ENCODE data around the gene HOXB2.

HOXB2 gene

DNA sequence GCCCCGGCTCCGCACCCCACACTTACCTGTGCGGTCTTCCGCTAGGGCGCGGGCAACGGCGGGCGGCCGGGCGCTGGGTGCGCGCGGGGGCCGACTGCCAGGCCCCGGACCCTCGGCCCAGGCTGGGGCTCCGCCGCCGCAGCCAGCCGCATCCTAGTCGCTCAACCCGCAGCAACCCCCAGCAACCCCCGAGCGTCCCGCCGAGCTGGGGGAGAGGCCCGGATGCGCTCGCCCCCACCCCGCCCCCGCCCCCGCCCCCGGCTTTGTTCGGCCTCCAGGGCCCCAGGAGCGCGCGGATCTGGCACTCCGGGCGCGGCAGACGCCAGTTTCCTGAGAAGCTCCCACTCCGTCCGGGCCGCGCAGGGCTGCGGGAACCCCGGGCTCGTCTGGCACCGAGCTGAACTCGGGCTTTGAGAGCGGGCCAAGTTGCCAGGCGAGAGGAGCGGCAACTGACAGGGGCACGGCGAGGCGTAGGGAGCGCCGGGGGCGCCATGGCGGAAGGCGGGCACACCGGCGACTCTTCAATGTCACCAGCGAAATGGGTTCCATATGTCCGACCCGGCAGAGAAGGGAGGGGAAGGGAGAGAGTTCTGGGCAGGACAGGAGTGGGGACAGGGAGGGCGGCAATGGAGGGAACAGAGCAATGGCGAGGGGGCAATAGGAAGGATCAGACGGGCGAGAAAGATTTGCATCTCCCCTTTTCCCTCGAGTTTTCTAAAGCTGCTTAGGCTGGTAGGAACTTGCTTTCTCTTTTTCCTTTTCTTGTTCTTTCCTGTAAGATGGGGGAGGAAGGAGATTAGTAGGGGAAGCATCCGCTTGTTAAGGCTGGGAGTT is 19.5 kb upstream of the HOXB2 start:
- H3K4me2 ChIP-seq (ENCODE audit: low read depth, low read length, poor library complexity, severe bottlenecking): no peak overlapping the region
- no peak overlapping the region for H3K27ac ChIP-seq (ENCODE audit: low read depth, low read length)
- no peak overlapping the region for H3K4me3 ChIP-seq (ENCODE audit: insufficient read depth, low read length, poor library complexity, severe bottlenecking)

DNA sequence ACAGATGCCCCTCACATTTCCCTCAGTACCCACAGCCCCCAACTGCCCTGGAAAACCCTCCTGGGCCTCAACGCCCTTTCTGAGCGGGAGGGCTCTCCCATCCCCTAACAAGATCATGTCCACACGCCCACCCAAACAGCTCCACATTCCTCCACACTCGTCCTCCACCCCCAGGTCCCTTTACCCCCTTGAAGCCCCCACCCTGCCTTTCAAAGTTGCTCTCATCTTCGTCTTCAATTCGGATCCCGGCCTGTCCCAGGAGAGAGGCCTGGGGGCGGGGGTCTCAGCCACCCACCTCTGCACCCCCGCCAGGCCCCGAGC is 18.9 kb upstream of the HOXB2 start:
- TF ChIP-seq CTCF (IDR thresholded peaks at IDR 0.05; ENCODE audit: insufficient read depth, low read length, poor library complexity, severe bottlenecking) (no peak), EZH2phosphoT487 (conservative IDR thresholded peaks at IDR 0.05; ENCODE audit: low read length) (no peak)
- Histone ChIP-seq H2AFZ (ENCODE audit: low read depth, low read length, severe bottlenecking) (no peak overlapping the region), H3K9me3 (ENCODE audit: insufficient read depth, low read length) (no peaks in the 10 kb centered on the region), H3K9ac (ENCODE audit: low read length) (no peak overlapping the region), H3K9me2 (replicated peaks; ENCODE audit: insufficient read depth, low read length) (no peaks in the 10 kb centered on the region), H3K27me3 (ENCODE audit: low read length) (no peaks in the 10 kb centered on the region), H3K27ac (ENCODE audit: low read depth, low read length) (no peak overlapping the region), H3K4me3 (ENCODE audit: insufficient read depth, low read length, poor library complexity, severe bottlenecking) (no peak overlapping the region), H3K36me3 (ENCODE audit: low read length) (no peaks in the 10 kb centered on the region), H4K20me1 (ENCODE audit: low read depth, low read length) (no peaks in the 10 kb centered on the region), H3K79me2 (ENCODE audit: insufficient read depth, low read length) (no peaks in the 10 kb centered on the region), H3K4me2 (ENCODE audit: low read depth, low read length, poor library complexity, severe bottlenecking) (no peak overlapping the region), H3F3A (ENCODE audit: insufficient read depth) (no peaks in the 10 kb centered on the region)

More for the DNA sequence above, 19.5 kb upstream of the HOXB2 start:
- H3F3A ChIP-seq (ENCODE audit: insufficient read depth): no peaks in the 10 kb centered on the region
- no peak overlapping the region for H2AFZ ChIP-seq (ENCODE audit: low read depth, low read length, severe bottlenecking)
- H3K79me2 ChIP-seq (ENCODE audit: insufficient read depth, low read length): no peaks in the 10 kb centered on the region
- H3K27me3 ChIP-seq (ENCODE audit: low read length): no peaks in the 10 kb centered on the region
- TF ChIP-seq CTCF (IDR thresholded peaks at IDR 0.05; ENCODE audit: insufficient read depth, low read length, poor library complexity, severe bottlenecking) (no peak), EZH2phosphoT487 (conservative IDR thresholded peaks at IDR 0.05; ENCODE audit: low read length) (no peak)
- H3K9me3 ChIP-seq (ENCODE audit: insufficient read depth, low read length): no peaks in the 10 kb centered on the region
- no peaks in the 10 kb centered on the region for H3K9me2 ChIP-seq (replicated peaks; ENCODE audit: insufficient read depth, low read length)
- H3K9ac ChIP-seq (ENCODE audit: low read length): no peak overlapping the region
- H3K36me3 ChIP-seq (ENCODE audit: low read length): no peaks in the 10 kb centered on the region
- H4K20me1 ChIP-seq (ENCODE audit: low read depth, low read length): no peaks in the 10 kb centered on the region

- H4K20me1 ChIP-seq (ENCODE audit: low read depth, low read length): no peaks in the 10 kb centered on the region
- no peaks in the 10 kb centered on the region for H3K79me2 ChIP-seq (ENCODE audit: insufficient read depth, low read length)
- H3K9me3 ChIP-seq (ENCODE audit: insufficient read depth, low read length): no peaks in the 10 kb centered on the region
- no peak overlapping the region for H3K4me3 ChIP-seq (ENCODE audit: insufficient read depth, low read length, poor library complexity, severe bottlenecking)
- TF ChIP-seq EZH2phosphoT487 (conservative IDR thresholded peaks at IDR 0.05; ENCODE audit: low read length): no peak
- no peak for TF ChIP-seq CTCF (IDR thresholded peaks at IDR 0.05; ENCODE audit: insufficient read depth, low read length, poor library complexity, severe bottlenecking)
- H3K27me3 ChIP-seq (ENCODE audit: low read length): no peaks in the 10 kb centered on the region
- H3K27ac ChIP-seq (ENCODE audit: low read depth, low read length): no peak overlapping the region
- no peak overlapping the region for H3K9ac ChIP-seq (ENCODE audit: low read length)
- H2AFZ ChIP-seq (ENCODE audit: low read depth, low read length, severe bottlenecking): no peak overlapping the region
- H3F3A ChIP-seq (ENCODE audit: insufficient read depth): no peaks in the 10 kb centered on the region
- no peaks in the 10 kb centered on the region for H3K36me3 ChIP-seq (ENCODE audit: low read length)
- no peak overlapping the region for H3K4me2 ChIP-seq (ENCODE audit: low read depth, low read length, poor library complexity, severe bottlenecking)
- no peaks in the 10 kb centered on the region for H3K9me2 ChIP-seq (replicated peaks; ENCODE audit: insufficient read depth, low read length)
Measured at GRCh38 chr17:48563385-48563838, 18.5 kb upstream of the HOXB2 start.

Data from SU-DHL-6 (cell line).